SK-N-SH (cell line): ENCODE data around the gene TADA2A. TPM values are rescaled to one million over a fixed set of nuclear protein-coding genes. Genes with fewer than 3 reads are reported as not detected.
"Not testable (repeated sequence)": the region's sequence is repeated elsewhere in the genome, so short reads cannot be mapped to it uniquely, and the experiment has no call there.

Source experiments
- CTCF ChIA-PET: fragments of 300-600, 350-600 bp; formaldehyde crosslinking; extraction: SDS; loops from one replicate; lab custom pipeline; 2021; lab: Yijun Ruan, JAX
- POLR2A ChIA-PET: fragments of 350-600 bp; sonication (Branson Sonifier 250); formaldehyde crosslinking; extraction: SDS; loops from one replicate; lab custom pipeline; 2020; ENCODE audit warnings: antibody characterized with exemption, inconsistent platforms; lab: Yijun Ruan, JAX
- DNase-seq: peaks from one replicate; pipeline ENCODE4 v3.0.0; 2012
- H2AFZ ChIP-seq: fragments of 200-600 bp; sonication (generic); 2 replicates; pipeline ENCODE4 v1.8.1; 2016; ENCODE audit warnings: antibody characterized with exemption, mild to moderate bottlenecking, low read depth
- H3F3A ChIP-seq: fragments of 200-600 bp; sonication (generic); replicated peaks from 2 replicates; pipeline ENCODE3; 2016; ENCODE audit warnings: antibody characterized with exemption, mild to moderate bottlenecking; ENCODE audit not compliant: insufficient read depth
- H3K27ac ChIP-seq, 2 experiments: fragments of 200-500 bp in 1 of 2; fragments of 200-600 bp in 1 of 2; sonication (Bioruptor generic) in 1 of 2; sonication (generic), shearing (Covaris generic) in 1 of 2; 2 replicates each; pipeline versions ENCODE4 v1.5.1 to v1.6.1; 2014 to 2016; ENCODE audit warnings: low read depth in 2 of 2, inconsistent platforms in 1 of 2, low read length in 1 of 2, mild to moderate bottlenecking in 1 of 2, mixed read lengths in 1 of 2
- H3K27me3 ChIP-seq: fragments of 200-600 bp; sonication (generic), shearing (Covaris generic); 2 replicates; pipeline ENCODE4 v1.6.1; 2016; ENCODE audit warnings: mixed run types; ENCODE audit not compliant: insufficient read depth
- H3K36me3 ChIP-seq, 2 experiments: fragments of 200-500 bp in 1 of 2; fragments of 200-600 bp in 1 of 2; sonication (Bioruptor generic) in 1 of 2; sonication (generic) in 1 of 2; replicated peaks in 1 of 2; 2 replicates each; pipeline versions ENCODE3 to v1.5.1; 2014 to 2016; ENCODE audit warnings: low read length in 1 of 2, mild to moderate bottlenecking in 1 of 2; ENCODE audit not compliant: insufficient read depth in 2 of 2, control insufficient read depth in 1 of 2
- H3K4me1 ChIP-seq, 2 experiments: fragments of 200-500 bp in 1 of 2; fragments of 200-600 bp in 1 of 2; sonication (Bioruptor generic) in 1 of 2; sonication (generic), shearing (Covaris generic) in 1 of 2; 2 replicates each; pipeline versions ENCODE4 v1.5.1 to v1.6.1; 2014 to 2016; ENCODE audit warnings: low read depth in 1 of 2, low read length in 1 of 2, mixed run types in 1 of 2; ENCODE audit not compliant: insufficient read depth in 2 of 2, control insufficient read depth in 1 of 2
- H3K4me2 ChIP-seq: fragments of 200-600 bp; sonication (generic), shearing (Covaris generic); 2 replicates; pipeline ENCODE4 v1.6.1; 2017; ENCODE audit warnings: mixed run types
- H3K4me3 ChIP-seq, 2 experiments: fragments of 200-500 bp in 1 of 2; fragments of 200-600 bp in 1 of 2; sonication (Bioruptor generic) in 1 of 2; sonication (generic), shearing (Covaris generic) in 1 of 2; 2 replicates each; pipeline versions ENCODE4 v1.5.1 to v1.8.1; 2014 to 2016; ENCODE audit warnings: low read depth in 2 of 2, inconsistent platforms in 1 of 2, low read length in 1 of 2, mild to moderate bottlenecking in 1 of 2, mixed read lengths in 1 of 2, moderate library complexity in 1 of 2
- H3K79me2 ChIP-seq: fragments of 200-600 bp; sonication (generic); 2 replicates; pipeline ENCODE4 v1.8.1; 2017; ENCODE audit warnings: mild to moderate bottlenecking; ENCODE audit not compliant: insufficient read depth
- H3K9ac ChIP-seq: fragments of 200-600 bp; sonication (generic); 2 replicates; pipeline ENCODE4 v1.6.1; 2017; ENCODE audit warnings: mixed run types
- H3K9me2 ChIP-seq: fragments of 200-600 bp; sonication (generic); 2 replicates; pipeline ENCODE4 v1.6.1; 2017; ENCODE audit warnings: mixed run types
- H3K9me3 ChIP-seq: fragments of 200-600 bp; sonication (generic); 2 replicates; pipeline ENCODE4 v1.6.1; 2017; ENCODE audit warnings: mixed run types, mild to moderate bottlenecking, moderate library complexity
- H4K20me1 ChIP-seq: fragments of 200-600 bp; sonication (generic); 2 replicates; pipeline ENCODE4 v1.6.1; 2017; ENCODE audit warnings: mild to moderate bottlenecking, mixed run types; ENCODE audit not compliant: insufficient read depth
- ELF1 ChIP-seq: IDR thresholded peaks from 2 replicates; pipeline ENCODE4 v1.4.0; 2012
- RAD21 ChIP-seq: IDR thresholded peaks from 2 replicates; pipeline ENCODE4 v1.6.1; 2012; ENCODE audit warnings: mild to moderate bottlenecking, low read length
- RCOR1 ChIP-seq: fragments of 150-350 bp; IDR thresholded peaks from 2 replicates; pipeline ENCODE4 v1.6.1; 2017; ENCODE audit warnings: antibody characterized with exemption, low read length
- SIN3A ChIP-seq: IDR thresholded peaks from 2 replicates; pipeline ENCODE4 v1.6.1; 2012; ENCODE audit warnings: low read depth, mild to moderate bottlenecking, low read length, moderate library complexity, borderline replicate concordance
- TAF1 ChIP-seq: IDR thresholded peaks from 2 replicates; pipeline ENCODE4 v1.6.1; 2012; ENCODE audit warnings: low read depth, mild to moderate bottlenecking, low read length, moderate library complexity, borderline replicate concordance
- WGBS: methylation state at CpG from one replicate; pipeline ENCODE4 v1.1.6; 2017; ENCODE audit warnings: low lambda C conversion rate; 5-methylcytosine and 5-hydroxymethylcytosine counted together
- polyA plus RNA-seq, 3 experiments: library from polyadenylated mRNA; depleted of rRNA; stranded (reverse); fragments of >200 nt; gene quantifications; 2 replicates each; pipeline ENCODE4 v1.2.3, GENCODE V29; 2012
- TF ChIP-seq, protein P1 (sequence below): IDR thresholded peaks from 2 replicates; pipeline ENCODE4 v1.4.0; 2012; ENCODE audit warnings: low read depth
- TF ChIP-seq, protein P2 (sequence below): fragments of 150-350 bp; IDR thresholded peaks from 2 replicates; pipeline ENCODE4 v1.6.1; 2017; ENCODE audit warnings: antibody characterized with exemption, low read length, low read depth, borderline replicate concordance
- TF ChIP-seq, protein P3 (sequence below): IDR thresholded peaks from 2 replicates; pipeline ENCODE4; 2012

Gene TADA2A
- polyA plus RNA-seq, 1 of the 3 experiments (the other 2 are of a cell fraction): 9.7 TPM

DNA sequence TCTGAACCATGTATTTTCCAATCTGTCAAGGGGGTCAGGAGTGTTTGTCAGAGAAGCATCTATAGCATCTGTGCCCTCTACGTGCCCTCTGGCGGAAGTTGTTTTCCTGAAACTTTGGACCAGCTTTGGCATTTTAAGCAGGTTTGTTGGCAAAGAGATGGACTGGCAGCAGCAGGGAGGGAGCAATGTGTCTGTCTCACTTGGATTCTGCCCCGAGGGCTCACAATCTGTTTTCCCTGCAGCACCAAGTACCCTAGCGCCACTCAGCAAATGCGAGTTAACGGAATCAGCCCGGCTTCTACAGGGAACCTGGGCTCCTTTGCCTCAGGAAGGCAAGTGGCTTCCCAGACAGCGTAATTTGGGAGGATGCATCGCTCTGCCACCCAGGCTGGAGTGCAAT is 100.4 kb downstream of the TADA2A start:
- no peak overlapping the region for H3K9ac ChIP-seq
- peak; percentile 32 for DNase-seq
- no peak overlapping the region for H3K4me3 ChIP-seq
- peaks cover 61% of the 10 kb centered on the region for H4K20me1 ChIP-seq
- peaks cover 92% of the 10 kb centered on the region for H3K79me2 ChIP-seq
- H3K4me1 ChIP-seq: peaks cover 0 to 11% of the 10 kb centered on the region in 2 experiments; a peak in 1 of 4 replicates
- WGBS: 96% methylated on average over 9 of the region's 9 CpGs
- TF ChIP-seq, protein P1, sequence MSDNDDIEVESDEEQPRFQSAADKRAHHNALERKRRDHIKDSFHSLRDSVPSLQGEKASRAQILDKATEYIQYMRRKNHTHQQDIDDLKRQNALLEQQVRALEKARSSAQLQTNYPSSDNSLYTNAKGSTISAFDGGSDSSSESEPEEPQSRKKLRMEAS: no peak
- TF ChIP-seq RAD21 (no peak), TAF1 (no peak)
- TF ChIP-seq, protein P2, sequence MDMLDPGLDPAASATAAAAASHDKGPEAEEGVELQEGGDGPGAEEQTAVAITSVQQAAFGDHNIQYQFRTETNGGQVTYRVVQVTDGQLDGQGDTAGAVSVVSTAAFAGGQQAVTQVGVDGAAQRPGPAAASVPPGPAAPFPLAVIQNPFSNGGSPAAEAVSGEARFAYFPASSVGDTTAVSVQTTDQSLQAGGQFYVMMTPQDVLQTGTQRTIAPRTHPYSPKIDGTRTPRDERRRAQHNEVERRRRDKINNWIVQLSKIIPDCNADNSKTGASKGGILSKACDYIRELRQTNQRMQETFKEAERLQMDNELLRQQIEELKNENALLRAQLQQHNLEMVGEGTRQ: no peak
- TF ChIP-seq, protein P3, sequence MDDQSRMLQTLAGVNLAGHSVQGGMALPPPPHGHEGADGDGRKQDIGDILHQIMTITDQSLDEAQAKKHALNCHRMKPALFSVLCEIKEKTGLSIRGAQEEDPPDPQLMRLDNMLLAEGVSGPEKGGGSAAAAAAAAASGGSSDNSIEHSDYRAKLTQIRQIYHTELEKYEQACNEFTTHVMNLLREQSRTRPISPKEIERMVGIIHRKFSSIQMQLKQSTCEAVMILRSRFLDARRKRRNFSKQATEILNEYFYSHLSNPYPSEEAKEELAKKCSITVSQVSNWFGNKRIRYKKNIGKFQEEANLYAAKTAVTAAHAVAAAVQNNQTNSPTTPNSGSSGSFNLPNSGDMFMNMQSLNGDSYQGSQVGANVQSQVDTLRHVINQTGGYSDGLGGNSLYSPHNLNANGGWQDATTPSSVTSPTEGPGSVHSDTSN: no peak
- POLR2A ChIA-PET: no interaction called here
- H3K36me3 ChIP-seq: peaks cover 8 to 10% of the 10 kb centered on the region in 2 experiments
- CTCF ChIA-PET: interaction anchor here (0.7 to 2.0 kb wide), 14 partner anchors 8 to 264 kb away, joined by 3 to 9 read pairs (median 4); partner anchors contain the start of gene SYNRG
- H3K27me3 ChIP-seq: no peaks in the 10 kb centered on the region
- H2AFZ ChIP-seq: no peak overlapping the region
- H3K9me2 ChIP-seq: no peaks in the 10 kb centered on the region
- H3K27ac ChIP-seq: no peak overlapping the region
- H3K4me2 ChIP-seq: no peak overlapping the region
- H3F3A ChIP-seq: peaks cover 10% of the 10 kb centered on the region
- H3K9me3 ChIP-seq: no peaks in the 10 kb centered on the region

DNA sequence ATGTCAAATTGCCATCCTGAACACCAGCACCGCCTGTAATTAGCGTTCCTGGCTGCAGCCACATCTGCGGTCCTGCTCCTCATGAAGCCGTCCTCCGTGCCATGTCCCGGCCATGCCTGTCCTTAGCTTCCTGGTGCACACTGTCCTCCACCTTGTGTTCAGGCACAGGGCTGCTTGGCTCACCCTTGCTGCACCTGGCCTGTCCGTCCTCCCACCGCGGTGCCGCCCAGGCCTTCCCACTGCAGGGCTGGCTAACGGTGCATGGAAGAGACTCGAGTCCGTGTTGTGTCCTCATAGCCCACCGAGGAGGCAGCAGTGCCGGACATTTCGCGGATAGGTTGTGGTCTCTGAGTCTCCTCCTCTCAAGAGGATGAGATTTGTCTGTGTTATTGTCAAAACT is 103.4 kb downstream of the TADA2A start:
- H3K9ac ChIP-seq: no peak overlapping the region
- WGBS: 98% methylated on average over 16 of the region's 17 CpGs

DNA sequence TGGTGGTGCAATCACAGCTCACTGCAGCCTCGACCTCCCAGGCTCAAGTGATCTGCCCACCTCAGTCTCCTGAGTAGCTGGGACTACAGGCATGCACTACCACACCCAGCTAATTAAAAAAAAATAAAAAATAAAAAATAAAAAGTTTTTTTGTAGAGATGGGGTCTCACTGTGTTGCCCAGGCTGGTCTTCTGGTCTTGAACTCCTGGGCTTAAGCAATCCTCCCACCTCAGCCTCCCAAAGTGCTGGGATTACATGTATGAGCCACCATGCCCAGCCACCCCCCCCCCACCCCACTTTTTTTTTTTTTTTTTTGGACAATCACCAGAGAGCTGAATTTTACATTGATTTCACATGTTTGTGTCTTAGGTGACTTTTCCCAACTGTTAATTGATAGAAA is 105.0 kb downstream of the TADA2A start:
- DNase-seq, H3K27me3 ChIP-seq, POLR2A ChIA-PET, H3K4me1 ChIP-seq, H3K4me2 ChIP-seq, H3K27ac ChIP-seq, H2AFZ ChIP-seq, H3K4me3 ChIP-seq, H3K9me2 ChIP-seq, H3K9ac ChIP-seq, H3K9me3 ChIP-seq: not testable (repeated sequence)
- 83% methylated on average over 1 of the region's 1 CpG for WGBS
- peaks cover 28% of the 10 kb centered on the region; the same call in 1 of the 2 replicates for H4K20me1 ChIP-seq
- H3K79me2 ChIP-seq: peaks cover 78% of the 10 kb centered on the region
- H3K36me3 ChIP-seq: peaks cover 31 to 43% of the 10 kb centered on the region in 2 experiments
- CTCF ChIA-PET: interaction anchor here (1.7 kb wide), 2 partner anchors 10 to 16 kb away, joined by 4 to 5 read pairs; no protein-coding TSS in a partner anchor
- H3F3A ChIP-seq: peaks cover 25% of the 10 kb centered on the region

More for the DNA sequence above, 103.4 kb downstream of the TADA2A start:
- Histone ChIP-seq H3K27me3 (no peaks in the 10 kb centered on the region), H3F3A (peaks cover 21% of the 10 kb centered on the region), H3K4me2 (no peak overlapping the region), H3K36me3 (peaks cover 28 to 37% of the 10 kb centered on the region in 2 experiments), H2AFZ (no peak overlapping the region), H3K79me2 (peaks cover 91% of the 10 kb centered on the region), H3K4me1 (peaks cover 0 to 11% of the 10 kb centered on the region in 2 experiments; a peak in 1 of 4 replicates), H3K27ac (no peak overlapping the region), H4K20me1 (peaks cover 44% of the 10 kb centered on the region), H3K9me3 (no peaks in the 10 kb centered on the region), H3K4me3 (no peak overlapping the region), H3K9me2 (no peaks in the 10 kb centered on the region)
- no peak for DNase-seq
- CTCF ChIA-PET: no interaction called here
- POLR2A ChIA-PET: no interaction called here
- TF ChIP-seq ELF1: no peak
- no peak for TF ChIP-seq SIN3A
- TF ChIP-seq RCOR1: no peak
